NOMO-1 treated with dmso at 0.1 percent for 144 hours (cell line): Measurements from ENCODE around the gene GTF2E1.
"Not testable (repeated sequence)": the region's sequence is repeated elsewhere in the genome, so short reads cannot be mapped to it uniquely, and the experiment has no call there.

Experiments
- DNase-seq: peaks from one replicate; lab custom pipeline; 2025; ENCODE audit not compliant: unreplicated experiment; lab: John Stamatoyannopoulos, UW

GTF2E1 gene

GRCh38 chr3:120752865-120753264, 10.3 kb downstream of the GTF2E1 start:
- no peak for DNase-seq

DNA sequence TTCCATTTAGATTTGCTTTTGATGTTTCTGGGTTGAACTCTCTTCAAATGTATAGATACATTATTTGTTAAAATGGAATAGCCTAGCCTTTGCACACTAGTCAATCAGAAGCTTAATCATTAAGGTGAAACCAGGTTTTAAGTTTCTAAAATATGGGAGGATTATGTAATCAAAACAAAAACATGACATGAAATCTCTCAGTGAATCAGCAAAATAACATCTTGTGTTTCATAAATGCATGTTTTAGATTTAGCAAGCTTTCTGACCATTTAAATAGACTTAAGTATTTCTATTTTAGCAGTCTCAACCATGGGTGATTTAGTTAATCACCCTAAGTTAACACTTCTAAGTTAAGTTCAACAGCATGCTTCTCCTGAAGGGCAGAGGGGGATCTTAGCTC, 11.3 kb downstream of the GTF2E1 start:
- no peak for DNase-seq

DNA sequence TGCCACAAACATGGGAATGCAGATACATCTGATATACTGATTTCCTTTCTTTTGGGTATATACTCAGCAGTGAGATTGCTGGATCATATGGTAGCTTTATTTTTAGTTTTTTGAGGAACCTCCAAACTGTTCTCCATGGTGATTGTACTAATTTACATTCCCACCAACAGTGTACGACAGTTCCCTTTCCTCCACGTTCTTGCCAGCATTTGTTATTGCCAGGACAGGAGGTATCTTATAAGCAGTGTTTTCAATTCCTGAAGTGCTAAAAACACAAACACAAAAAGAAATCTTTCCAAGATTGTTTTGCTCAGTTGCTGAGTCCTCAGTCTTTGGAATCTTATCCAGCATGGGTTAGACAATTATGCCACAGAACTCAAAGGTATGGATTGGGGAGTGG, 13.5 kb downstream of the GTF2E1 start:
- DNase-seq, result no peak

- DNase-seq, result not testable (repeated sequence)
Observed at GRCh38 chr3:120758551-120758950, 16.0 kb downstream of the GTF2E1 start.

- DNase-seq, result no peak
Observed at GRCh38 chr3:120762615-120763014, 20.1 kb downstream of the GTF2E1 start.

DNA sequence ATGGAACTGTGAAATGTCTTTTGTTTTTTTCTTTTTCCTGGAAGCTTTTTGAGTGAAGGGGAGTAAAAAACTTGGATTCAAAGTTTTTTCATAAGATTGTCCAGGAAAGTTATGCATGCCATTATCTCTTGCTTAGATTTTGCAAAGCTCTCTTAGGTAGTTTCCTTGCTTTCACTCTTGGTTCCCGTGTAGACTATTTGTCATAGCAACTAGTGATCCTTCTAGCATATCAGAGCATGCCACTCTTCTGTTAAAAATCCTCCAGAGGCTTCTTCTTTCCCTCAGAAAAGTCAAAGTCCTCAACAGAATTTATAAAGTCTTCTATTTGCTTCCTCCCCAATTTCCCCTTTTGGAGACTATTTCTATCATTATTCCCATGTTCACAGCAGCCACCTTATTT, 21.1 kb downstream of the GTF2E1 start:
- DNase-seq, result no peak

DNA sequence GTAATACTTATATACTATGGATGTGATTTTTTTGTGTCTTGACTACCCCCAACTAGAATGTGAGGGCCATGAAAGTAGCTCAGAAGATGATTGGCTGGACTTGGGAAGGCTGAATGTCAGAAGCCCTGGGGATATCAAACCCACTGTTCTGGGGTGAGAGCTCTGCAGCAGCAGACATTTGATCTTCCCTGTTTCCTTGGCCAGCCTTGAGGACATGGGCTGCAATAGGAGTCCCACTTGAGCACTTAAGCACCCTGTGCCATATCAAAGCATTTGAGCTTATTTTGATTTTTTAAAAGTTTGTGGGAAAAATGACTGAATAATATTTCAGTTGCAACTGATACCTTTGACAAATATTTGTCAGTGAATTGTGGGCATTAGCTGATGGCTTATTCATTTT, 21.7 kb downstream of the GTF2E1 start:
- no peak for DNase-seq

DNA sequence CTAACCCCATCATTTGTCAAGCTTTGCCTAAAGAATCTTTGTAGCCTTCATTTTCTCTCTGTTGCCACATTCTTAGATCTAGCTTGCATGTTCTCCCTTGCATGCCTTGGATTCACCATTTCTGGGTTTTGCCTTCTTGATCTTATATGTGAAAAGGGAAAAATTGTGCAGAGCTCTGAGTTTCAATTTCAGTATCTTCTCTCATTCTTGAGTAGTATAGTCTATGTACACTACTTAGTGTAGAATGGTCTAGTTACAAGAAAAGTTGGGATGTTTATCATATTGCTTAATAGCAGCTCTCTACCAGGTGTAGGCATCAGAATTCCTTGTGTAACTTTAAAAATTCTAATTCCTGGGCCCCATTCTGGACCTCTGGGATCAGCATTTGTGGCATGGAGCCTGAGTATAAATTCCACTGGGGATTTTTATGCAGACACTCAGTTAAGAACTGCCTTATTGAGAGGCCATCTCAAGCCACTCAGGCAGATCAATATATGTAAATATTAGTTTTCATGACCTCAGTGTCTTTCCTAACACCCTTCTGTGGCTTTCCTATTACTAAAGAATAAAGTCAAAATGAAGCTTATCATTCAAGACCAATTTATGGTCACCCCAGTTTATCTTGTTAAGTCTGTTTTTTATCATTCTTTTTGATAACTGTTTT, 23.4 kb downstream of the GTF2E1 start:
- DNase-seq, result no peak

DNA sequence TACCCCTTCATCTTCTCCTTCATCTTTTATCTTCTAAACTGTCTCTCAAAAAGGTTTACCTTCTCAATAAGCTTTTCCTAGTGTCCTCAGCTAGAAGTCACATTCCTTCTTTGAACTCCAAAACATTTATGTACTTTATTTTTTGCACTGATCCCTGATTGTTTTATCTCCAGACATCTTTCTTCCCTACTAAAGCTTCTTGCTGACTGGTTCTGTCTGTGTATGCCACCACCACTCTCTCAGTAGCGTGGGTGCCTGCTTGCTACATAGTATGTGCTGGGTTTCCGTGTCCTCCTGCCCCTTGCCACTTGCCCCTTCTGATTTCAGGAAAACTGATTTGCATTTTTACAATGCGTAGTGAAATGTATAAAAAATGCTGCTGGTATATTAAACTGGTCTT, 24.0 kb downstream of the GTF2E1 start:
- DNase-seq, result no peak

DNA sequence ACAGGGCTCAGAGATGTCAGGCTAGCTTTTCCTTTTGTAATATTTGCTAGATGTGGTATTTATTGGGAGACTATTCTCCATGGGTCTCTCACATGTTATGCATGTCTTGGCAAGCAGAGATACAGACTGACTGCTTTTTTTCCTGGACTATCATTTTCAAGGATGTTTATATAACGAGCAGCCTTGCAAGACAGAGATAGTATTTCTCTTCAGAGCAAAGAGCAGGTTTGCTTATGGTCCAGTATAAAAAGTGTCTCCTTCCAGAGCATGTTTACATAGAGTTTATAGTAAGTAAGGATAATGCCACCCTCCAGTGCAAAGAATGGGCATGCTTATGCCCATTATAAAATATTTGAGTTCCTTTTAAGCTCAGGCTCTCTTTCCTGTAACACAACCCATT, 24.6 kb downstream of the GTF2E1 start:
- no peak for DNase-seq

DNA sequence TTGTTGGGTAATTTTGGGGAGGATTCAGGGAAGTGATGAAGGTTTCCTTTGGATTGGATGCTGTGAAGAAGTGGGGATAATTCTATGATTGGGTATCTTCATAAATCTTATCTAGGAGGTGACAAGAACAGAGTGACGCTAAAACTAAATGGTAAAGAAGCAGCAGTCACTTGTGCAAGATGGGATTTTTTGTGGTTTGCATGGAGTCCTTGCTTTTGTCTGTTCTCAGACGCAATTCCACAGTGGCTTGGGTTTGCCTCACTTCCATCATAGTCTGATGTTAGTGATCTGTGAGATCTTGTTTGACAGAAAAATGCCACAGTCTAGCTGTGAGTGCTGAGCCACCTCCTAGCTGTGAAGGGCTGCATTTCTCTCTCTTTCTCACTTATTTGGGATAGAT, 26.9 kb downstream of the GTF2E1 start:
- no peak for DNase-seq

DNA sequence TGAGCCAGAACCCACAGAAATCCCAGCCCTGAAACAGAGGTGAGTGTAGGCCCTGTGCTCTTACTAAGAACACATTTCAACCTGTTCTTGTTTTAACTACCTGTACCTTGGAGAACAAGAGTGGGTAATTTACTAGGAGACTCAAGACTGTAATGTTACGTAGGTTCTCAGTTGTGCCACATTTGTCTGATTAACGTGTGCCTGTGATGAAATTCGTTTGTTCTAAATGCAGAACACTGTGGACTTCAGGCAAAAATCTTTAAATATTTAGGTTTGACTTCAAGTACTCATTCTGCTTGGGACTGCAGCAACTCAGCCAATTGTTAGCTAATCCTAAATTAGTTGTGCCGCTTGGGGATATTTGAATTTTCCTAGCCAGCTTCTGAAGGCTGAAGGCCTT, 28.3 kb downstream of the GTF2E1 start:
- no peak for DNase-seq

DNA sequence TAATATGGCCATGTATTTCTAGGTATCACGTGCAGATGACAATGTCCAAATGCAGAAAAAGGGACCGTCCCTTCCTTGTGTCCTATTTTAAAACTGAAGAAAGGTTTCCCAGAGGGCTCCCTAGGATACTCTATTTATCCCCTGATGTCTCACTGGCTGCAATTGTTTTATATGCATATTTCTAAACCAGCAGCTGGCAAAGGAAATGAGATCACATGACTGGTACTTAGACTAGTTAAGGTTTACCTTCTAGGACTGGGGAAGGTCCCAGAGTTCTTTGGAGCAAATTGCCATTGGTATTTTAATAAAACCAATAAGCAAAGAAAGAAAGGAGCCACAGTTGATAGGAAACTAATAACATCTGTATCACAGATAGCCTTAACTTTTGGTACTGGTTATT, 29.5 kb downstream of the GTF2E1 start:
- DNase-seq, result no peak

DNA sequence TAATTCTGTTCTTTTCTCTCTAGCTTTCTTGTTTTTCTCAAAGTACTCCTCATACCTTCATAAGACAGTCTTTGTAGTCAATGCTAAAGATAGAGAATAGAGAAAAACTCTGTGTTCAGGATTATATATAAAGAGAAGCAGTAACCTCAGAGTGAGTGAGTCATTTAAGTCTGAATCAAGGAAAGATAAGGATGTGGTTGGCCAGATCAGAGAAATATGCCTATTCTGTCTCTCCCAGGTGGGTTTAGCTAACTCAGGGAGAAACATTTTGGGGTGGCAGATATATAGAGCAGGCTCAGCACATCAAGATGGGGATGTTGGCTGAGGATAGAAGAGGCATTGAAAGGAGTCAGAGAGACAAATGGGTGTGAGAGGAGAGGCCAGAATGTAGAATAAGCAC, 31.4 kb downstream of the GTF2E1 start:
- DNase-seq, result no peak

DNA sequence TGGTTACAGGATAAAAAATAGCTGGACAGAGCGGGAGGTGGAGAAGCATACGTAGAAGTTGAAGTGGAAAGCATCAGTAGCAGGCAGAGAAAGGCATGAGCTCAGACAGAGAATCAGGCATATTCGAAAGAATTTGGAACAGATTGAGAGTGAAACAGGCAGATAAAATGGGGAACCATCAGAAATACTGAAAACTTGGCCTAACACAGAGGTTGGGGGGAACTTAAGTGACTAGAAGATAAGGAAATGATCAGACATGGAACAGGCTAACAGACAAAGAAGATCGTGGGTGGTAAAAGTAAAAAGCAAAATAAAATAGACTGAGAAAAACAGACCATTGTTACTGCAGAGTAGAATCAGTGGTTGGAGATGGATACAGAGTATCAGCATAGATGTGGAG, 32.9 kb downstream of the GTF2E1 start:
- no peak for DNase-seq

- no peak for DNase-seq
Observed at GRCh38 chr3:120778776-120779175, 36.2 kb downstream of the GTF2E1 start.

DNA sequence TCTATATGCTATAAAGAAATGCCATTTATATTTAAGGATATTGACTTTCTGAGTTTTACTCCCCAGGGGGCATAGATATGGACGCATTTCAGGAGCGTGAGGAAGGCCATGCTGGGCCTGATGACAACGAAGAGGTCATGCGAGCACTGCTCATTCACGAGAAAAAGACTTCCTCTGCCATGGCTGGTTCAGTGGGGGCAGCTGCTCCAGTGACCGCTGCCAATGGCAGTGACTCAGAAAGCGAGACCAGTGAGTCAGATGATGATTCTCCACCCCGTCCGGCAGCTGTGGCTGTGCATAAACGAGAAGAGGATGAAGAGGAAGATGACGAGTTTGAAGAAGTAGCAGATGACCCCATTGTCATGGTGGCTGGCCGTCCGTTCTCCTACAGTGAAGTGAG, 38.4 kb downstream of the GTF2E1 start:
- no peak for DNase-seq

- DNase-seq, result not testable (repeated sequence)
Observed at GRCh38 chr3:120785832-120786231, 43.3 kb downstream of the GTF2E1 start.

GRCh38 chr3:120791010-120791409, 48.5 kb downstream of the GTF2E1 start:
- no peak for DNase-seq

GRCh38 chr3:120791913-120792312, 49.4 kb downstream of the GTF2E1 start:
- DNase-seq, result no peak

DNA sequence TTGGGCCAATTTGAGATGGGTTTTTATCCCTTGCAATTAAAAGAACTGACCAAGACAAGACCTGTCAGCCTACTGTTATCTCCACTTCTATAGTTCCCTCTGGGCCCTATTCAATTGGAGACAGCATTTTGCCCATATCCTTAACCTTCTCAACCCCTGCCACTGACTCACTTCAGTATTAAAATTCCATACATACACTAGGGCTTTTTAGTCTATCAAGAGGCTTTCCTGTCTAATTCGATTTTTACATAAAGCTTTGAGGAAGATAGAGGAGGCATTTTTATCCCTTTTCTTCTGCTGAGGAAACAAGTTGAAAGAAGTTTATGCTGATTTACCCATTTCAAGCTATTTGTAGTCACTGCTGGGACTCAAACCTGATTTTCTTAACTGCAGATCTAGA, 51.1 kb downstream of the GTF2E1 start:
- DNase-seq, result no peak

DNA sequence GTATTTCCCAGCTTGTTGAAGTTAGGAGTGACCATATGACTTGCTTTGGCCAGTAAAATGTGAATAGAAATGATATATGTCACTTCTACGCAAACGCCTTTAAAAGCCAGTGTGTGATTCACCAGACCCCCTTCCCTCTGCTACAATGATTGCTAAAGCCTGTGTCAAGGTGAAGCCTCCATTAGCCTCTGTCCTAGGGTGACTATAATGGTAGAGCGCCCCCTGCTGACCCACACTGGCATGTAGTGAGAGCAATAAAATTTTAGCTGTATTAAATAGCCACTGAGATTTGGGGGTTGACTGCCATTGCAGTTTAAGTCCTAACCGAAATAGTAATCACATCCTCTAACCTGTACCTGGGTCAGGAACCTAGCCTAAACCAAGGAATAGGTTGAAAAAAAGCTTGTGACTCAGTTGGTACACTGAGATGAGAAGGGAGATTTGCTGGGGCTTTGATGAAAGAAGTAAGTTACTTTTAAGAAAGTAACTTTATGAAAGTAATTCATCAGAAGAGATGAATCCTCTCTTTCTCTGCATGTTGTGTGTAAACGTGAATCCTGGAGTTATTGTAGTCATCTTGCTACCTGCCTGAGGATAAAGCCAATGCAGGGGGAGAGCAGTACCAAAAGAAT, 52.6 kb downstream of the GTF2E1 start:
- peak; percentile 11 for DNase-seq

DNA sequence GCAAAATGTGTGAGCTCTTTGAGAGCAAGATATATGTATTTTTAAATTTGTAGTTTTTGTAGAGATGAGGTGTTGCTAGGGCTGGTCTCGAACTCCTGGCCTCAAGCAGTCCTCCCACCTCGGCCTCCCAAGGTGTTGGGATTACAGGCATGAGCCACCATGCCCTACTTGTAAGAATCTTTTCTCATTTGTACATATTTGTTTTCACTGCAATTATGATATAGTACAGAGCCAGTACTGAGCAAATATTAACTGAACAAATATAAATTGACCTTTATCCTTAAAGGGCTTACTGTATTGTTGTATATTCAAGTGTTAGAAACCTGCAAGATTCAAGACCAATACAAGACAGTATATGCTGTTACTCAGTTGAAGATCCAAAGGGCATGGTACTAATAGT, 53.4 kb downstream of the GTF2E1 start:
- DNase-seq, result no peak
